ENCODE data around the gene RAB11FIP4.

DNA sequence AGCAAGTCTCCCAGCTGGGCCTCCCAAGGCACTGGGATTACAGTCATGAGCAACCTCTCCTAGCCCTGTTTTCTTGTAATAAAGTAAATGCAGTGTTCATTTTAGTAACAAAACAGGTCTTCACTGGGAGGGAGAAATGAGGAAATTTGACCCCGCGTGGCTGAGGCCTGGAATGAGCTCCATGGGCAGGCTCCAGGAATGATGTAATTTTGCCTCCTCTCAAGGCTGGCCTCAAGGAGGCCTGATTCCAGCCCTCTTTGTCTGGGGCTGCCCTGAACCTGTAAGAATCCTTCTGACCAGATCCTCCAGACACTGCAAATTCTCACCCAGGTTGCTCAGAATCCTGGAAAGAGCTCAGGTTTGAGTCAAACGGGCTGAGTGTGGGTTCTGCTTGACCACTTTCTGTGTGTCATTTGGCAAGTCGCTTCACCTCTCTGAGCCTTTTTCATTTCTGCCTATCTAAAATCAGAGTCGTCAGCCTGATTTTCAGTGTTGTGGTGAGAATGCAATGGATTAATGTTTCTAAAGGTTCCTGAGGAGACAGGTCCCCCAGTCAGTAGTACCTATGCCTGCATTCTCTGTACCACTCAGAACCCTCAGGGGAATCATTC, 57.1 kb downstream of the RAB11FIP4 start:
- TF ChIP-seq CTCF (IDR thresholded peaks at IDR 0.05; ENCODE audit: extremely low read depth in 1 of 2, insufficient read depth in 1 of 2, low read depth in 1 of 2, low read length in 2 of 2) (no peak), JUN (IDR thresholded peaks at IDR 0.05; ENCODE audit: borderline replicate concordance, insufficient read depth, insufficient read length, low read depth) (no peak)
